ENCODE results near the gene ARMH4.

- no peak for TF ChIP-seq POLR2A (IDR thresholded peaks at IDR 0.05)
- no peak for TF ChIP-seq CTCF (IDR thresholded peaks at IDR 0.05)
Measured at GRCh38 chr14:58099682-58100081, 52.3 kb downstream of the ARMH4 start.

Data from esophagus squamous epithelium (tissue), 4 donors.